SK-N-SH treated with all-trans-retinoic acid at 6 μM for 48 hours (cell line): ENCODE data around the gene GJA3.

Experiments used
- BACH2 ChIP-seq: fragments of 250-450 bp; sonication (Bioruptor Pico); IDR thresholded peaks from 2 replicates; pipeline ENCODE4 v1.9.0; 2021; ENCODE audit warnings: mild to moderate bottlenecking, borderline replicate concordance
- CREB5 ChIP-seq: fragments of 250-450 bp; sonication (Bioruptor Pico); IDR thresholded peaks from 2 replicates; pipeline ENCODE4 v1.5.1; 2020; ENCODE audit warnings: low read depth, mild to moderate bottlenecking, moderate library complexity
- CSRNP3 ChIP-seq: fragments of 250-450 bp; sonication (Bioruptor Pico); IDR thresholded peaks from 2 replicates; pipeline ENCODE4 v1.5.1; 2021; ENCODE audit warnings: mild to moderate bottlenecking, moderate library complexity
- ISL1 ChIP-seq: fragments of 250-450 bp; sonication (Bioruptor Pico); IDR thresholded peaks from 2 replicates; pipeline ENCODE4 v2.1.2; 2022; ENCODE audit warnings: mild to moderate bottlenecking, moderate library complexity
- OSR1 ChIP-seq: fragments of 250-450 bp; sonication (Bioruptor Pico); IDR thresholded peaks from 2 replicates; pipeline ENCODE4 v1.8.0; 2022; ENCODE audit warnings: moderate library complexity, mild to moderate bottlenecking, inconsistent platforms
- POU6F1 ChIP-seq: fragments of 250-450 bp; sonication (Bioruptor Pico); IDR thresholded peaks from 2 replicates; pipeline ENCODE4 v1.8.0; 2021; ENCODE audit warnings: low read depth, mild to moderate bottlenecking, moderate library complexity, borderline replicate concordance
- ZC3H10 ChIP-seq: fragments of 250-450 bp; sonication (Bioruptor Pico); IDR thresholded peaks from 2 replicates; pipeline ENCODE4 v1.5.1; 2021; ENCODE audit warnings: mild to moderate bottlenecking, moderate library complexity
- ZNF565 ChIP-seq: fragments of 450-650 bp; formaldehyde crosslinking; conservative IDR thresholded peaks from 2 replicates; pipeline ENCODE4 v1.5.0; 2020; ENCODE audit warnings: low read depth, mild to moderate bottlenecking, moderate library complexity
- ZNF70 ChIP-seq: fragments of 450-650 bp; formaldehyde crosslinking; IDR thresholded peaks from 2 replicates; pipeline ENCODE4 v1.5.0; 2020; ENCODE audit warnings: mild to moderate bottlenecking, moderate library complexity
- ZNF8 ChIP-seq: fragments of 450-650 bp; formaldehyde crosslinking; IDR thresholded peaks from 2 replicates; pipeline ENCODE4 v1.5.0; 2020; ENCODE audit warnings: mild to moderate bottlenecking, moderate library complexity

DNA sequence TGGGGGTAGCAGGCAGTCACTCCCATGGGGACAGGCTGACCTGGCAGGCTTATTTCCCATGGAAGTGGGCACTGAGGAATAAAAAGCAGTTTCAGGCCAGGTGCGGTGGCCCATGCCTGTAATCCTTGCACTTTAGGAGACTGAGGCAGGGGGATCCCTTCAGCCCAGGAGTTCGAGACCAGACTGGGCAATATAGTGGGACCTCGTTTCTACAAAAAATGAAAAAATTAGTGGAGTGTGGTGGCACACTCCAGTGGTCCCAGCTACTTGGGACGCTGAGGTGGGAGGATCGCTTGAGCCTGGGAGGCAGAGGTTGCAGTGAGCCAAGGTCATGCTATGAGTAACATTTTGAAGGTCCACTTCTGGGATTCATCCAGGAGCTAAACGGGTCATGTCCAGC, 25.9 kb upstream of the GJA3 start:
- TF ChIP-seq ISL1 (CRISPR knock-in tag) (no peak), ZC3H10 (no peak), CSRNP3 (CRISPR knock-in tag) (no peak), CREB5 (CRISPR knock-in tag) (no peak), ZNF70 (no peak), OSR1 (CRISPR knock-in tag) (no peak), POU6F1 (CRISPR knock-in tag) (no peak), BACH2 (CRISPR knock-in tag) (no peak), ZNF565 (no peak), ZNF8 (no peak)
